ENCODE results near the gene ITCH. TPM values are rescaled to one million over a fixed set of nuclear protein-coding genes. Genes with fewer than 3 reads are reported as not detected.

The ITCH gene
- total and polyA plus RNA-seq, 2 experiments from 2014 or later, result 22.1 to 61.2 TPM

- H3K27me3 ChIP-seq, result no peaks in the 10 kb centered on the region
- no peaks in the 10 kb centered on the region for H3K9me2 ChIP-seq (replicated peaks; ENCODE audit: insufficient read depth)
- H3K79me2 ChIP-seq, result peaks cover 92% of the 10 kb centered on the region
- no peak for TF ChIP-seq EZH2 (IDR thresholded peaks at IDR 0.05; ENCODE audit: borderline replicate concordance)
- TF ChIP-seq EZH2phosphoT487 (IDR thresholded peaks at IDR 0.05; ENCODE audit: low read depth, severe bottlenecking, unreplicated experiment), result no peak
- no peak for TF ChIP-seq CTCF (IDR thresholded peaks at IDR 0.05; ENCODE audit: poor library complexity)
- no peak for DNase-seq (ENCODE audit: low spot score)
- WGBS (ENCODE audit: low lambda C conversion rate, missing lambda C conversion rate), result 100% methylated on average over 3 of the region's 3 CpGs
- H3K4me3 ChIP-seq, result no peak overlapping the region
- H3K9me3 ChIP-seq (ENCODE audit: low read depth), result no peaks in the 10 kb centered on the region
- H3K4me1 ChIP-seq (ENCODE audit: insufficient read depth), result peaks cover 25% of the 10 kb centered on the region
- no peak overlapping the region for H2AFZ ChIP-seq
- H3K27ac ChIP-seq, result no peak overlapping the region
- no peak overlapping the region for H3K4me2 ChIP-seq
- H3K36me3 ChIP-seq (replicated peaks; ENCODE audit: insufficient read depth, low read depth), result no peaks in the 10 kb centered on the region
- H4K20me1 ChIP-seq (ENCODE audit: insufficient read depth, poor library complexity, severe bottlenecking), result peaks cover 68% of the 10 kb centered on the region
Observed at GRCh38 chr20:34369265-34369664, 6.2 kb downstream of the ITCH start.

- Histone ChIP-seq H3K79me2 (peaks cover 92% of the 10 kb centered on the region), H3K4me2 (no peak overlapping the region), H3K36me3 (replicated peaks; ENCODE audit: insufficient read depth, low read depth) (no peaks in the 10 kb centered on the region), H3K27me3 (no peaks in the 10 kb centered on the region), H3K4me1 (ENCODE audit: insufficient read depth) (peaks cover 21% of the 10 kb centered on the region), H4K20me1 (ENCODE audit: insufficient read depth, poor library complexity, severe bottlenecking) (peaks cover 67% of the 10 kb centered on the region), H3K9me3 (ENCODE audit: low read depth) (no peaks in the 10 kb centered on the region), H3K27ac (no peak overlapping the region), H2AFZ (no peak overlapping the region), H3K9me2 (replicated peaks; ENCODE audit: insufficient read depth) (no peaks in the 10 kb centered on the region), H3K4me3 (no peak overlapping the region)
- 95% methylated on average over 6 of the region's 6 CpGs for WGBS (ENCODE audit: low lambda C conversion rate, missing lambda C conversion rate)
- TF ChIP-seq CTCF (IDR thresholded peaks at IDR 0.05; ENCODE audit: poor library complexity), result no peak
- no peak for TF ChIP-seq EZH2phosphoT487 (IDR thresholded peaks at IDR 0.05; ENCODE audit: low read depth, severe bottlenecking, unreplicated experiment)
- no peak for TF ChIP-seq EZH2 (IDR thresholded peaks at IDR 0.05; ENCODE audit: borderline replicate concordance)
- DNase-seq (ENCODE audit: low spot score), result no peak
Observed at GRCh38 chr20:34370062-34370461, 7.0 kb downstream of the ITCH start.

GRCh38 chr20:34373445-34373844 lies 10.4 kb downstream of the ITCH start:
- Histone ChIP-seq H3K27me3 (no peaks in the 10 kb centered on the region), H3K9me2 (replicated peaks; ENCODE audit: insufficient read depth) (no peaks in the 10 kb centered on the region), H2AFZ (no peak overlapping the region), H3K27ac (no peak overlapping the region), H3K9me3 (ENCODE audit: low read depth) (no peaks in the 10 kb centered on the region), H3K36me3 (replicated peaks; ENCODE audit: insufficient read depth, low read depth) (no peaks in the 10 kb centered on the region), H3K79me2 (peaks cover 91% of the 10 kb centered on the region), H4K20me1 (ENCODE audit: insufficient read depth, poor library complexity, severe bottlenecking) (peaks cover 57% of the 10 kb centered on the region), H3K4me2 (no peak overlapping the region), H3K4me1 (ENCODE audit: insufficient read depth) (no peaks in the 10 kb centered on the region), H3K4me3 (no peak overlapping the region)
- 94% methylated on average over 4 of the region's 4 CpGs for WGBS (ENCODE audit: low lambda C conversion rate, missing lambda C conversion rate)
- TF ChIP-seq EZH2phosphoT487 (IDR thresholded peaks at IDR 0.05; ENCODE audit: low read depth, severe bottlenecking, unreplicated experiment) (no peak), CTCF (IDR thresholded peaks at IDR 0.05; ENCODE audit: poor library complexity) (no peak), EZH2 (IDR thresholded peaks at IDR 0.05; ENCODE audit: borderline replicate concordance) (no peak)
- DNase-seq (ENCODE audit: low spot score), result no peak
